ENCODE data around the gene CHCT1. TPM values are rescaled to one million over a fixed set of nuclear protein-coding genes. Genes with fewer than 3 reads are reported as not detected.
"Not testable (repeated sequence)": the region's sequence is repeated elsewhere in the genome, so short reads cannot be mapped to it uniquely, and the experiment has no call there.

The CHCT1 gene
- total and polyA plus RNA-seq, 12 donors: 0.37 to 0.41 TPM; not detected in 10

DNA sequence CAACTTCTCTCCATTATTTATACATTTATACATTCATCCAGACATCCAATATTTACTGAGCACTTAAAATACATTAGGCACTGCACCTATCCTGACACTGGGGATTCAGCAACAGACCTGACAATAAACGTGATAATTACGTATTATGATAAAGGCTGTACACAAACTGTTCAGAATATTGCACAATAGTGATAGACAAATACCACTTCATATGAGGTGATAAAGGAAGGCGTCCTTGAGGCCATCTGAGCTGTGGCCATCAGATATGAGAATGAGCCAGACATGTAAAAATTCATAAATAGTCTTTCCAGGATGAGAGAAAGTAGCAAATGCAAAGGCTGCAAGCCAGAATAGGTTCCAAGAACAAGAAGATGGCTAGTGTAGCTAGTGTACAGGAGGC is 38.9 kb upstream of the CHCT1 start:
- H3K36me3 ChIP-seq (replicated peaks in 1 of 2): no peaks in the 10 kb centered on the region
- H3K27me3 ChIP-seq: no peaks in the 10 kb centered on the region
- H3K9me3 ChIP-seq (replicated peaks in 1 of 3): no peaks in the 10 kb centered on the region
- intact Hi-C loops (cut with DNase I): no loop called here
- H3K27ac ChIP-seq: no peak overlapping the region
- peak in 3 of 7 donors; percentile 22 to 61 (median 25) for DNase-seq
- TF ChIP-seq, protein P1, sequence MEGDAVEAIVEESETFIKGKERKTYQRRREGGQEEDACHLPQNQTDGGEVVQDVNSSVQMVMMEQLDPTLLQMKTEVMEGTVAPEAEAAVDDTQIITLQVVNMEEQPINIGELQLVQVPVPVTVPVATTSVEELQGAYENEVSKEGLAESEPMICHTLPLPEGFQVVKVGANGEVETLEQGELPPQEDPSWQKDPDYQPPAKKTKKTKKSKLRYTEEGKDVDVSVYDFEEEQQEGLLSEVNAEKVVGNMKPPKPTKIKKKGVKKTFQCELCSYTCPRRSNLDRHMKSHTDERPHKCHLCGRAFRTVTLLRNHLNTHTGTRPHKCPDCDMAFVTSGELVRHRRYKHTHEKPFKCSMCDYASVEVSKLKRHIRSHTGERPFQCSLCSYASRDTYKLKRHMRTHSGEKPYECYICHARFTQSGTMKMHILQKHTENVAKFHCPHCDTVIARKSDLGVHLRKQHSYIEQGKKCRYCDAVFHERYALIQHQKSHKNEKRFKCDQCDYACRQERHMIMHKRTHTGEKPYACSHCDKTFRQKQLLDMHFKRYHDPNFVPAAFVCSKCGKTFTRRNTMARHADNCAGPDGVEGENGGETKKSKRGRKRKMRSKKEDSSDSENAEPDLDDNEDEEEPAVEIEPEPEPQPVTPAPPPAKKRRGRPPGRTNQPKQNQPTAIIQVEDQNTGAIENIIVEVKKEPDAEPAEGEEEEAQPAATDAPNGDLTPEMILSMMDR (IDR thresholded peaks at IDR 0.05): no peak
- TF ChIP-seq POLR2A (IDR thresholded peaks at IDR 0.05): peak in 1 of 2 donors; percentile 17
- peaks cover 5 to 52% of the 10 kb centered on the region in 2 donors for H3K4me1 ChIP-seq (replicated peaks in 1 of 2)
- no peak overlapping the region for H3K4me3 ChIP-seq
- 28 to 50% (median 42%) methylated on average over 3 of the region's 3 CpGs for WGBS, 4 donors

DNA sequence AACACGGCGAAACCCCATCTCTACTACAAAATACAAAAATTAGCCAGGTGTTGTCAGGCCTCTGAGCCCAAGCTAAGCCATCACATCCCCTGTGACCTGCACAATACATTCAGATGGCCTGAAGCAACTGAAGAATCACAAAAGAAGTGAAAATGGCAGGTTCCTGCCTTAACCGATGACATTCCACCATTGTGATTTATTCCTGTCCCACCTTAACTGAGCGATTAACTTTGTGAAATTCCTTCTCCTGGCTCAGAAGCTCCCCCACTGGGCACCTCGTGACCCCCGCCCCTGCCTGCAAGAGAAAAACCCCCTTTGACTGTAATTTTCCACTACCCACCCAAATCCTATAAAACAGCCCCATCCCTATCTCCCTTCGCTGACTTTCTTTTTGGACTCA is 37.4 kb upstream of the CHCT1 start:
- DNase-seq; H3K9me3 ChIP-seq (replicated peaks in 1 of 3); H3K36me3 ChIP-seq (replicated peaks in 1 of 2); H3K27ac ChIP-seq; intact Hi-C loops (cut with DNase I); H3K4me3 ChIP-seq; H3K27me3 ChIP-seq: not testable (repeated sequence)
- peaks cover 5 to 68% of the 10 kb centered on the region in 2 donors for H3K4me1 ChIP-seq (replicated peaks in 1 of 2)
- 92 to 99% (median 93%) methylated on average over 7 of the region's 7 CpGs for WGBS, 4 donors

- no peak overlapping the region for H3K4me3 ChIP-seq
- no peak for TF ChIP-seq POLR2A (IDR thresholded peaks at IDR 0.05)
- TF ChIP-seq, protein P1 (IDR thresholded peaks at IDR 0.05): no peak
- no peaks in the 10 kb centered on the region for H3K27me3 ChIP-seq
- H3K4me1 ChIP-seq (replicated peaks in 1 of 2): peaks cover 5 to 77% of the 10 kb centered on the region in 2 donors
- intact Hi-C loops (cut with DNase I): no loop called here
- DNase-seq: no peak
- 63 to 70% (median 67%) methylated on average over 4 of the region's 4 CpGs for WGBS, 4 donors
- no peaks in the 10 kb centered on the region for H3K36me3 ChIP-seq (replicated peaks in 1 of 2)
- H3K27ac ChIP-seq: no peak overlapping the region
- H3K9me3 ChIP-seq (replicated peaks in 1 of 3): no peaks in the 10 kb centered on the region
Observed at GRCh38 chr17:60386147-60387058, 35.9 kb upstream of the CHCT1 start.

- Histone ChIP-seq H3K27me3 (no peaks in the 10 kb centered on the region), H3K9me3 (replicated peaks in 1 of 3) (no peaks in the 10 kb centered on the region), H3K36me3 (replicated peaks in 1 of 2) (no peaks in the 10 kb centered on the region), H3K4me1 (replicated peaks in 1 of 2) (peaks cover 5 to 67% of the 10 kb centered on the region in 2 donors), H3K27ac (no peak overlapping the region), H3K4me3 (no peak overlapping the region)
- intact Hi-C loops (cut with DNase I): no loop called here
- no peak for DNase-seq
- TF ChIP-seq POLR2A (IDR thresholded peaks at IDR 0.05): no peak
- TF ChIP-seq, protein P1 (IDR thresholded peaks at IDR 0.05): no peak
- WGBS, 4 donors: 74 to 97% (median 93%) methylated on average over 3 of the region's 3 CpGs
Observed at GRCh38 chr17:60387666-60388065, 34.6 kb upstream of the CHCT1 start.
